ENCODE data around the gene PRDM16. TPM values are rescaled to one million over a fixed set of nuclear protein-coding genes. Genes with fewer than 3 reads are reported as not detected.

PRDM16 gene
- total and polyA plus RNA-seq, 2 of the 13 experiments (the other 11 are each of a cell fraction or from before 2014, with no cell fraction given): 0.15 to 0.81 TPM

- TF ChIP-seq RARG (CRISPR knock-in tag; IDR thresholded peaks at IDR 0.05; ENCODE audit: low read depth) (no peak), MAFG (CRISPR knock-in tag; IDR thresholded peaks at IDR 0.05) (no peak), MTF2 (CRISPR knock-in tag; IDR thresholded peaks at IDR 0.05; ENCODE audit: borderline replicate concordance) (no peak), RFXANK (CRISPR knock-in tag; IDR thresholded peaks at IDR 0.05) (no peak), ZNF672 (CRISPR knock-in tag; IDR thresholded peaks at IDR 0.05) (no peak), PCBP1 (IDR thresholded peaks at IDR 0.05; ENCODE audit: borderline replicate concordance, low read depth, low read length) (0 out of 2 replicates have a peak, but pooled peaks have one; percentile 36), KDM5B (CRISPR knock-in tag; IDR thresholded peaks at IDR 0.05; ENCODE audit: borderline replicate concordance) (no peak), TEF (CRISPR knock-in tag; IDR thresholded peaks at IDR 0.05) (no peak), ZNF609 (CRISPR knock-in tag; IDR thresholded peaks at IDR 0.05; ENCODE audit: borderline replicate concordance) (peak; percentile 84), ZGPAT (CRISPR knock-in tag; IDR thresholded peaks at IDR 0.05) (no peak; the same call in 1 of the 2 replicates), XRCC5 (optimal IDR thresholded peaks at IDR 0.05; ENCODE audit: low read length) (no peak), ZSCAN31 (CRISPR knock-in tag; IDR thresholded peaks at IDR 0.05; ENCODE audit: low read depth) (no peak), THYN1 (CRISPR knock-in tag; IDR thresholded peaks at IDR 0.05; ENCODE audit: borderline replicate concordance, low read depth) (no peak), ZNF772 (CRISPR knock-in tag; IDR thresholded peaks at IDR 0.05) (no peak; the same call in 1 of the 2 replicates), ZNF124 (CRISPR knock-in tag; IDR thresholded peaks at IDR 0.05) (no peak; the same call in 1 of the 2 replicates), IKZF4 (CRISPR knock-in tag; IDR thresholded peaks at IDR 0.05; ENCODE audit: borderline replicate concordance, low read depth, not compliant biosample characterization) (no peak), ZNF550 (CRISPR knock-in tag; IDR thresholded peaks at IDR 0.05; ENCODE audit: borderline replicate concordance) (no peak), HES4 (CRISPR knock-in tag; IDR thresholded peaks at IDR 0.05; ENCODE audit: borderline replicate concordance) (no peak), RFX3 (CRISPR knock-in tag; IDR thresholded peaks at IDR 0.05) (0 out of 2 replicates have a peak, but pooled peaks have one; percentile 26), KDM3A (CRISPR knock-in tag; IDR thresholded peaks at IDR 0.05; ENCODE audit: low read depth) (no peak), SNAPC5 (CRISPR knock-in tag; IDR thresholded peaks at IDR 0.05; ENCODE audit: borderline replicate concordance) (no peak), RFX5 (IDR thresholded peaks at IDR 0.05; ENCODE audit: low read depth, low read length) (no peak), AHR (CRISPR knock-in tag; IDR thresholded peaks at IDR 0.05) (no peak)
These were observed 224.0 kb downstream of the PRDM16 start (continued) for GRCh38 chr1:3292868-3293562.
